HG03558 (cell line): ENCODE data around the gene RMND1.
A peak's percentile ranks its signal among the peaks of the same experiment; 100 is the strongest.

Experiments
- ATAC-seq: cut with Tn5 transposase; IDR thresholded peaks from one replicate; pipeline ENCODE4 v1.9.1; 2021; ENCODE audit warnings: moderate number of reproducible peaks; ENCODE audit not compliant: unreplicated experiment; ENCODE audit errors: extremely low read depth

RMND1 gene

GRCh38 chr6:151451950-151452749, at the start of gene RMND1:
Gene RMND1 (minus strand): TSS chr6:151452126. CDS start chr6:151445811, 6,315 bp downstream.
- peak; percentile 96 for ATAC-seq

- ATAC-seq: no peak
These were observed 47.6 kb upstream of the RMND1 start for GRCh38 chr6:151499551-151499950.

- ATAC-seq: peak; percentile 95
These were observed 46.4 kb upstream of the RMND1 start for GRCh38 chr6:151498327-151498726.

GRCh38 chr6:151497905-151498304, 46.0 kb upstream of the RMND1 start:
- ATAC-seq: no peak

- ATAC-seq: no peak
These were observed 43.5 kb upstream of the RMND1 start for GRCh38 chr6:151495380-151495779.

- ATAC-seq: no peak
These were observed 43.0 kb upstream of the RMND1 start for GRCh38 chr6:151494936-151495320.

- no peak for ATAC-seq
These were observed 42.5 kb upstream of the RMND1 start for GRCh38 chr6:151494235-151494935.

GRCh38 chr6:151493804-151494234, 41.9 kb upstream of the RMND1 start, which contains the start of gene CCDC170:
Gene CCDC170 (plus strand): TSS chr6:151494017. CDS start chr6:151494129, 112 bp downstream.
- ATAC-seq: no peak

- no peak for ATAC-seq
These were observed 41.4 kb upstream of the RMND1 start for GRCh38 chr6:151493161-151493803.

GRCh38 chr6:151490996-151491395, 39.1 kb upstream of the RMND1 start:
- ATAC-seq: no peak

- no peak for ATAC-seq
These were observed 36.3 kb upstream of the RMND1 start for GRCh38 chr6:151488226-151488625.

GRCh38 chr6:151483994-151484393, 32.1 kb upstream of the RMND1 start:
- ATAC-seq: no peak

GRCh38 chr6:151482290-151482689, 30.4 kb upstream of the RMND1 start:
- no peak for ATAC-seq

- ATAC-seq: no peak
These were observed 29.9 kb upstream of the RMND1 start for GRCh38 chr6:151481786-151482185.

GRCh38 chr6:151478670-151479069, 26.7 kb upstream of the RMND1 start:
- no peak for ATAC-seq

GRCh38 chr6:151477726-151478125, 25.8 kb upstream of the RMND1 start:
- ATAC-seq: no peak

GRCh38 chr6:151475653-151476523, 24.0 kb upstream of the RMND1 start:
- peak; percentile 52 for ATAC-seq

GRCh38 chr6:151464702-151465101, 12.8 kb upstream of the RMND1 start:
- ATAC-seq: no peak

GRCh38 chr6:151461673-151462072, 9.7 kb upstream of the RMND1 start:
- no peak for ATAC-seq
